Right atrium auricular region (tissue), 2 donors: ENCODE data around the gene NOD1. TPM values are rescaled to one million over a fixed set of nuclear protein-coding genes. Genes with fewer than 3 reads are reported as not detected.

Experiments
- DNase-seq: peaks from one replicate; pipeline ENCODE4 v3.0.0-alpha.2; 2019; ENCODE audit warnings: low spot score
- H3K27ac ChIP-seq, 2 donors: fragments of 200-600 bp; sonication (generic); 1 replicate in 1 of 2; 2 replicates in 1 of 2; pipeline ENCODE4 v1.5.1; 2016 to 2019
- H3K27me3 ChIP-seq, 2 donors: fragments of 200-600 bp; sonication (generic); one replicate each; pipeline versions ENCODE4 v1.5.1 to v1.6.0; 2017 to 2019
- H3K36me3 ChIP-seq: fragments of 200-600 bp; sonication (generic); one replicate; pipeline ENCODE4 v1.5.1; 2016
- H3K4me1 ChIP-seq, 2 donors: fragments of 200-600 bp; sonication (generic); one replicate each; pipeline versions ENCODE4 v1.5.1 to v1.6.0; 2017 to 2019
- H3K4me3 ChIP-seq, 2 donors: fragments of 200-600 bp; sonication (generic); 1 replicate in 1 of 2; 2 replicates in 1 of 2; pipeline ENCODE4 v1.5.1; 2017 to 2019; ENCODE audit warnings: mild to moderate bottlenecking in 1 of 2, moderate library complexity in 1 of 2
- H3K9me3 ChIP-seq, 2 donors: fragments of 200-600 bp; sonication (generic); one replicate each; pipeline ENCODE4 v1.5.1; 2019
- total RNA-seq, 2 donors: library from RNA; depleted of rRNA; stranded (reverse); fragments of >200 nt; gene quantifications; one replicate each; pipeline ENCODE4 v1.1.0, GENCODE V29; 2016
- TF ChIP-seq, protein P1 (sequence below), 2 donors: fragments of 200-600 bp; sonication (generic); IDR thresholded peaks; one replicate each; pipeline ENCODE4 v1.5.1; 2019; ENCODE audit warnings: antibody characterized with exemption in 2 of 2

Gene NOD1
- total RNA-seq, 2 donors from 2014 or later: 9.0 to 11.2 TPM

DNA sequence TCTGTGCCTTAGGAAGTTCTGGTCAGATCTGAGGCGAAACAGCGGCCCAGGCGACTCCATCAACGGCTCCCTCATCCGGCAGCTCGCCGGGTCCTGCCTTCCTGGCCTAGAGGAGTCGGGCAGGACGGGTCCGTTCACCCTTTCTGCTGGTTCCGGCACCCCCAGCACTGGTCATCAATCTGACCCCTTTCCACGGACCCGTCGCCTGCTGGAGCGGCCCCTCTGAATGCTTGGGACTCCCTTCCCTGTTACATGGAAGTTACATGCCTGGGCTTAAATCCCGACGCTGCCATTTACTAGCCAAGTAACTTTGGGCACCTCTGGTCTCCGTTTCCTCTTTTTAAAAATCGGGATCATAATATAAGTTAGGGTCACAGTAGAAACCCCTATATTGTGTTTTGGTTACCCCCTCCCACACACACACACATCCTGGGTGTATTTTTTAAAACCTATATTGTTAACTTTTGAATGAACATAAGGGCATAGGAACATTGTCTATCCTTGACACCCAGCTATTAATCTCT is 26.7 kb upstream of the NOD1 start:
- Histone ChIP-seq H3K4me1 (peaks cover 0 to 20% of the 10 kb centered on the region in 2 donors), H3K36me3 (no peaks in the 10 kb centered on the region), H3K27me3 (no peaks in the 10 kb centered on the region), H3K27ac (peak overlapping the region; percentile 88), H3K9me3 (no peaks in the 10 kb centered on the region), H3K4me3 (peak overlapping the region; percentile 49 to 71)
- TF ChIP-seq, protein P1, sequence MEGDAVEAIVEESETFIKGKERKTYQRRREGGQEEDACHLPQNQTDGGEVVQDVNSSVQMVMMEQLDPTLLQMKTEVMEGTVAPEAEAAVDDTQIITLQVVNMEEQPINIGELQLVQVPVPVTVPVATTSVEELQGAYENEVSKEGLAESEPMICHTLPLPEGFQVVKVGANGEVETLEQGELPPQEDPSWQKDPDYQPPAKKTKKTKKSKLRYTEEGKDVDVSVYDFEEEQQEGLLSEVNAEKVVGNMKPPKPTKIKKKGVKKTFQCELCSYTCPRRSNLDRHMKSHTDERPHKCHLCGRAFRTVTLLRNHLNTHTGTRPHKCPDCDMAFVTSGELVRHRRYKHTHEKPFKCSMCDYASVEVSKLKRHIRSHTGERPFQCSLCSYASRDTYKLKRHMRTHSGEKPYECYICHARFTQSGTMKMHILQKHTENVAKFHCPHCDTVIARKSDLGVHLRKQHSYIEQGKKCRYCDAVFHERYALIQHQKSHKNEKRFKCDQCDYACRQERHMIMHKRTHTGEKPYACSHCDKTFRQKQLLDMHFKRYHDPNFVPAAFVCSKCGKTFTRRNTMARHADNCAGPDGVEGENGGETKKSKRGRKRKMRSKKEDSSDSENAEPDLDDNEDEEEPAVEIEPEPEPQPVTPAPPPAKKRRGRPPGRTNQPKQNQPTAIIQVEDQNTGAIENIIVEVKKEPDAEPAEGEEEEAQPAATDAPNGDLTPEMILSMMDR (IDR thresholded peaks at IDR 0.05): peak in 1 of 2 donors; percentile 16
- DNase-seq: no peak

DNA sequence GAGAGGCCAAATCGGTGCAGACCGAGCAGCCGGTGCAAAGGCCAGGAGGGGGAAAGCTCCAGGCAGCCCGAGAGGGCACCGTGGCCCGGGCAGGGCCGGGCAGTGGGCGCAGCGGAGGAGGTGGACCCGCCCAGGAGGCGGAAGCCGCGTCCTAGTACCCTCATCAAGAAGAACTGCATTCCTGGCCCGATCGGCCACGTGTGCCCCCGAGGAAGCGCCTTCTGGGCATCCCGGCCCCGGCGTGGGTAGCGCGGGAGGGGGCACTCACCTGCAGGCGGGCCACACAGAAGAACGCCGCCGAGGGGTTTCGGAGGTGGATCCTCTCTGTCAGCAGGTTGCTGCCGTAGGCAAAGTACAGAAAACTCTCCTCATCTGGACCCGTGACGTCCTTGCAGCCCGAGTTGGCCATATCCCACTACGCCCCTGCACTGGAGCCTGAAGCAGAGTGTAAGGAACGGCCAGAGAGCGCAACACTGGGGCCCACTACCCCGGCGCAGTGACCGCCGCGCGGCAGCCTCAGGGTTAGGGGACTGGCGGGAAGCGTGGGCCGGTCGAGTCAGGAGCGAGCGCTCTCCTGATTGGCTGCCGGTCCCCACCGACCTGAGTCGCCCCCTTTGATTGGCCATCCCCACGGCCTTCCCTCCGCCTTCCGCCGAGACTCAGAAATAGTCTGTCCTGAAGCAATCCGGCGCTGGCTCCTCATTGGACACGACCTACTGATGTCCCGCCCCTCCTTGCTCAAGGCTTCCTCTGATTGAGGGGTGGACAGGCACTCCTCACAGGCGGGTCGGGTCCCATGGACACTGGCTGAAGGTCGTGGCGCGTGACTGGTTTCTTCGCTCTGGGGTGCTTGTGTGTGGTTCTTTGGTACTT is 26.0 kb upstream of the NOD1 start, which contains the start of gene GGCT:
Gene GGCT (minus strand): TSS at position 529 of the 873 bp plus-strand sequence. CDS start 120 bp downstream, at position 409.
- H3K4me1 ChIP-seq: peaks cover 0 to 20% of the 10 kb centered on the region in 2 donors
- H3K27ac ChIP-seq: peak within 1 kb of the TSS; percentile 88
- no peaks in the 10 kb centered on the region for H3K27me3 ChIP-seq
- TF ChIP-seq, protein P1 (IDR thresholded peaks at IDR 0.05): no peak
- no peaks in the 10 kb centered on the region for H3K36me3 ChIP-seq
- no peaks in the 10 kb centered on the region for H3K9me3 ChIP-seq
- peak within 1 kb of the TSS; percentile 71 to 75 for H3K4me3 ChIP-seq
- peak; percentile 100 for DNase-seq

DNA sequence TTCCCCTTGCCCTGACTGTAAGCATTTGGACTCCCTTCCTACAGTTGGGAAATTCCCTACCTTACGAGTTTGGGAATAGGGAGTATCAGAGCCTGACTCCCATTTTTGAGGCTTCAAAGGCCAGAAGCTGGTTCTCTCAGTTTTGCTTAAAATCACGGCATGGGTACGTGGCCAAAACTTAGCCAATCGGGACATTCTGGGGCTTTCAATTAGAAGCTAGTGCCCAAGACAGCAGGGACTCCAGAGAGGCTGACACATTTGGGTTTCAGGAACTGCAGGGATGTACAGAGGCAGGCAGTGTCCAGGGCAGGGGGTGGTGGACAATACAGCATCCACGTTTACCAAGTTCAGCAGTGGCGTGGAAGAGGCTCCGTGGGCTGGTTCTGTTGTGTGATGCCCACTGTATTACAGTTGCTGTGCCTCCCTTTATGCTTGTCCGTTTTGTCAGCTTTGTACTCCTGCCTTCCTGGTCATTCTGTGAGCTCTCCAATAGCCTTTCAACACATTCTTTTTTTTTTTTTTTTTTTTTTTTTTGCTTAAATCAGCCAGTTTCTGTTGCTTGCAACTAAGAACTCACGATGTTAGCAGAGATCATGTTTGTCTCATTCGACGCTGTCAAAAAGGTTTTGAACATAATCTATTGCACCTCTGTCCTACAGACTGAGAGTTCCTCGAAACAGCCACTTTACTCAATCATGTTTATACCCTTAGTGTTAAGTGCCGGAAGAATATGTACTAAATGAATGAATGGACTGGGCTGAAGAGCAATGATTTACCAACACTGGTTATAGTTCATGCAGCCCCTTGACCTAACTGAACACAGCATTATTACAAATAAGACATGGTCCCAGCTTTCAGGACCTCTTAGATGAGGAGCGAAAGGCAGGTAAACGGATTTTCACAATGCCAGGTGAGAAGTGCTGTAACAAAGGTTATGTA is 25.0 kb upstream of the NOD1 start:
- no peaks in the 10 kb centered on the region for H3K36me3 ChIP-seq
- TF ChIP-seq, protein P1 (IDR thresholded peaks at IDR 0.05): no peak

DNA sequence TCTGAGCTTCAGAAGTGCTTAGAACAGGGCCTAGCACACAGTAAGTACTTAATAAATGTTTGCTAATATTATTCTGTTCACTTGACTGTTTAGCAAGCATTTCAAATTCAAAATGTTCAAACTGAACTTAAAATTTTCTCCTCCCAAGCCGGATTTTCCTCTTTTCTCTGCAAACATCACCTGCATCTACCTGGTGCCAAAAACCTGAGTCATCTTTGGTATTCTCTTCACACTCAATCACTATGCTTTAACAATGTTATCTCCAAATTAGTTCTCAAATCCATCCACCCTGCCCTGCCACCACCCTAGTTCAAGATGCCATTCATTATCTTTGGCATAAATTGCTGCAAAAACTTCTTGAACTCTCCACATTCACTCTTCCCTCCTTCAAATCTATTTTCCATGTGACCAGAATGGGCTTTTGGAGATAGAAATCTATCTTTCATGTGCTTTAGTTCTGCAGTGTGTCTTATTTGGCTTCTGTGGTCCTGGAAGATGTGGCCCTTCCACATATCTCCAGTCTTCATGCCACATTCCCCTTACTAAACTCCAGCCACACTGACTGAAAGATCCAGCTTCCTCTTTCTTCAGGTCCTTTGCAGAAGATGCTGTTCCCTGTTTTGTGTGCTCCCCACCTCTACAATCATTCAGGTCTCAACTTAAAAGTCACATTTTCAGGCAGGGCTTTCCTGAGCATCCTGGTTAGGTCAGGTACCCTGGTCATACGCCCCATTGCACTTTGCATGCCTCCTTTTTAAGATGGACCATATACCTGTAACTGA is 24.1 kb upstream of the NOD1 start:
- Histone ChIP-seq H3K4me3 (no peak overlapping the region), H3K27me3 (no peaks in the 10 kb centered on the region)
- TF ChIP-seq, protein P1 (IDR thresholded peaks at IDR 0.05): no peak

More for the DNA sequence above, 25.0 kb upstream of the NOD1 start:
- H3K4me1 ChIP-seq: peaks cover 0 to 20% of the 10 kb centered on the region in 2 donors
- peak overlapping the region; percentile 71 to 75 for H3K4me3 ChIP-seq
- H3K9me3 ChIP-seq: no peaks in the 10 kb centered on the region
- DNase-seq: no peak
- H3K27ac ChIP-seq: peak overlapping the region in 1 of 2 donors; percentile 88
- no peaks in the 10 kb centered on the region for H3K27me3 ChIP-seq

DNA sequence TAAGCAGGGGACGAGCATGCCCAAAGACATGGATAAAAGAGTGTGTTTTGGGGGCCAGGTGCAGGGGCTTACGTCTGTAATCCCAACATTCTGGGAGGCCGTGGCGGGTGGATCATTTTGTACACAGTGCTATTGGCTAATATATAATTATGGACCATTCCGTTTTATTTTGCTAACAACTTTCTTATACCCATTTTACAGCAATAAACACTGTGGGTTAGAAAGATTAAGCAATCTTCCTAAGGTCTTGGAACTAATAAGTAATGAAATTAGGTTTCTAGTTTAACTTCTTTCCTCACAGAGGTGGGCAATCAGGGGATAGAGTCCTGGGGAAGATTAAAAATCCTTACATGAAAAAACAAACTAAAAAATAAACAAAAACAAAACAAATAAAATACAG is 22.7 kb upstream of the NOD1 start:
- no peak overlapping the region for H3K27ac ChIP-seq
- no peaks in the 10 kb centered on the region for H3K36me3 ChIP-seq
- no peak overlapping the region for H3K4me3 ChIP-seq
- DNase-seq: no peak
- no peaks in the 10 kb centered on the region for H3K27me3 ChIP-seq
- TF ChIP-seq, protein P1 (IDR thresholded peaks at IDR 0.05): no peak
- peaks cover 0 to 20% of the 10 kb centered on the region in 2 donors for H3K4me1 ChIP-seq
- H3K9me3 ChIP-seq: no peaks in the 10 kb centered on the region

More for the DNA sequence above, 24.1 kb upstream of the NOD1 start:
- Histone ChIP-seq H3K27ac (no peak overlapping the region), H3K36me3 (no peaks in the 10 kb centered on the region), H3K9me3 (no peaks in the 10 kb centered on the region), H3K4me1 (peaks cover 0 to 20% of the 10 kb centered on the region in 2 donors)
- DNase-seq: no peak
